HepG2 (cell line): ENCODE data around the gene FOSB. TPM values are rescaled to one million over a fixed set of nuclear protein-coding genes. Genes with fewer than 3 reads are reported as not detected.

Source experiments
- ATAC-seq: fragments of 200-7000 bp; cut with Tn5 transposase; 3 replicates; pipeline ENCODE4 v1.9.1; 2020; ENCODE audit warnings: mild to moderate bottlenecking, moderate library complexity
- BruUV-seq: library from RNA; stranded (reverse); fragments of 400-500 nt; replicated peaks from 2 replicates; lab custom pipeline; 2021; lab: Mats Ljungman, UMichigan
- CTCF ChIA-PET: fragments of 300-600 bp; formaldehyde crosslinking; extraction: SDS; loops from one replicate; lab custom pipeline; 2021; ENCODE audit warnings: low total read pairs, inconsistent platforms, low intra/inter-chr PET ratio; lab: Yijun Ruan, JAX
- POLR2A ChIA-PET: fragments of 350-600 bp; sonication (Branson Sonifier 250); formaldehyde crosslinking; loops from one replicate; lab custom pipeline; 2020; ENCODE audit warnings: antibody characterized with exemption, inconsistent platforms; lab: Yijun Ruan, JAX
- DNase-seq: peaks from one replicate; pipeline ENCODE4 v3.0.0-alpha.2; 2015; ENCODE audit warnings: low spot score
- FAIRE-seq: peaks from 3 replicates; lab custom pipeline; 2011; peaks lifted over from hg19 to GRCh38; lab: Jason Lieb, UNC
- H2AFZ ChIP-seq: one replicate; pipeline ENCODE4 v1.6.1; 2011; ENCODE audit warnings: low read length, inconsistent platforms
- H3K27ac ChIP-seq: fragments of 300-600 bp; 3 replicates; pipeline ENCODE4 v1.8.0; 2011; ENCODE audit warnings: mixed run types, mild to moderate bottlenecking, mixed read lengths, low read length, inconsistent platforms; ENCODE audit not compliant: insufficient read depth; ENCODE audit errors: extremely low read length
- H3K27me3 ChIP-seq, 2 experiments: fragments of 200-600 bp in 1 of 2; 2 replicates in 1 of 2; 3 replicates in 1 of 2; pipeline versions ENCODE4 v1.6.0 to v1.8.0; 2011; ENCODE audit warnings: low read length in 2 of 2, mild to moderate bottlenecking in 2 of 2, moderate library complexity in 2 of 2, inconsistent platforms in 1 of 2; ENCODE audit not compliant: insufficient read depth in 2 of 2, control insufficient read depth in 1 of 2
- H3K36me3 ChIP-seq, 2 experiments: fragments of 200-600 bp in 1 of 2; replicated peaks in 1 of 2; 2 replicates in 1 of 2; 3 replicates in 1 of 2; pipeline versions ENCODE4 v1.5.1 to v1.8.0; 2011; ENCODE audit warnings: low read length in 2 of 2, inconsistent platforms in 1 of 2; ENCODE audit not compliant: insufficient read depth in 2 of 2, control insufficient read depth in 1 of 2
- H3K4me1 ChIP-seq: 2 replicates; pipeline ENCODE4 v1.5.1; 2012; ENCODE audit warnings: low read length, inconsistent platforms; ENCODE audit not compliant: insufficient read depth
- H3K4me2 ChIP-seq: 2 replicates; pipeline ENCODE4 v1.6.0; 2011; ENCODE audit warnings: low read depth, low read length, inconsistent platforms
- H3K4me3 ChIP-seq, 3 experiments: fragments of 200-600 bp in 1 of 3; sonication (generic), shearing (Covaris generic) in 1 of 3; replicated peaks in 1 of 3; 2 replicates each; pipeline ENCODE4 v1.5.1; 2011 to 2016; ENCODE audit warnings: low read length in 3 of 3, inconsistent platforms in 2 of 3, low read depth in 2 of 3, mild to moderate bottlenecking in 2 of 3, control low read depth in 1 of 3, mixed read lengths in 1 of 3; ENCODE audit not compliant: insufficient read depth in 1 of 3
- H3K79me2 ChIP-seq: one replicate; pipeline ENCODE4 v1.6.1; 2011; ENCODE audit warnings: low read length, inconsistent platforms; ENCODE audit not compliant: insufficient read depth
- H3K9ac ChIP-seq: 2 replicates; pipeline ENCODE4 v1.6.0; 2011; ENCODE audit warnings: mild to moderate bottlenecking, low read depth, low read length, inconsistent platforms; ENCODE audit not compliant: insufficient read depth
- H3K9me3 ChIP-seq: 2 replicates; pipeline ENCODE4 v1.5.1; 2012; ENCODE audit warnings: mild to moderate bottlenecking, low read length
- H4K20me1 ChIP-seq: 2 replicates; pipeline ENCODE4 v1.6.0; 2011; ENCODE audit warnings: inconsistent platforms, mild to moderate bottlenecking, low read length, moderate library complexity; ENCODE audit not compliant: insufficient read depth
- CBX2 ChIP-seq, 2 experiments: fragments of 200-600 bp in 1 of 2; sonication (generic); formaldehyde crosslinking in 1 of 2; IDR thresholded peaks; 2 replicates each; pipeline versions ENCODE4 v1.7.0 to v1.8.1; 2018 to 2022; ENCODE audit warnings: low read depth in 2 of 2, low read length in 1 of 2, mild to moderate bottlenecking in 1 of 2, missing genetic modification reagents in 1 of 2
- HOXA7 ChIP-seq: sonication (generic); formaldehyde crosslinking; IDR thresholded peaks from 2 replicates; pipeline ENCODE4 v1.8.1; 2022; ENCODE audit warnings: mild to moderate bottlenecking, missing genetic modification reagents, moderate library complexity
- HOXA9 ChIP-seq: sonication (generic); formaldehyde crosslinking; IDR thresholded peaks from 2 replicates; pipeline ENCODE4 v1.8.1; 2022; ENCODE audit warnings: missing genetic modification reagents, mild to moderate bottlenecking, moderate library complexity, borderline replicate concordance
- IRX3 ChIP-seq: sonication (generic); formaldehyde crosslinking; IDR thresholded peaks from 2 replicates; pipeline ENCODE4 v1.8.1; 2023; ENCODE audit warnings: mild to moderate bottlenecking, low read depth, missing genetic modification reagents, borderline replicate concordance
- NR1H2 ChIP-seq: sonication (generic); formaldehyde crosslinking; IDR thresholded peaks from 2 replicates; pipeline ENCODE4 v1.8.1; 2022; ENCODE audit warnings: low read depth, missing genetic modification reagents, borderline replicate concordance
- POLR2A ChIP-seq, 2 experiments: IDR thresholded peaks; 2 replicates each; pipeline ENCODE4 v1.6.1; 2011; ENCODE audit warnings: low read depth in 2 of 2, low read length in 2 of 2, mild to moderate bottlenecking in 1 of 2, moderate library complexity in 1 of 2; ENCODE audit not compliant: insufficient read depth in 1 of 2
- RNF2 ChIP-seq: fragments of 450-650 bp; conservative IDR thresholded peaks from 2 replicates; pipeline ENCODE4 v1.6.1; 2016; ENCODE audit warnings: low read depth
- ZFP82 ChIP-seq: sonication (generic); formaldehyde crosslinking; IDR thresholded peaks from 2 replicates; pipeline ENCODE4 v1.5.1; 2020; ENCODE audit warnings: mild to moderate bottlenecking, missing genetic modification reagents, borderline replicate concordance
- ZNF678 ChIP-seq: sonication (generic); formaldehyde crosslinking; IDR thresholded peaks from 2 replicates; pipeline ENCODE4 v1.4.0; 2020; ENCODE audit warnings: mild to moderate bottlenecking, missing genetic modification reagents
- WGBS: methylation state at CpG from one replicate; pipeline ENCODE4 v1.1.6; 2017; ENCODE audit warnings: low lambda C conversion rate; 5-methylcytosine and 5-hydroxymethylcytosine counted together
- in situ Hi-C: cut with HindIII; loops from 2 replicates; pipeline ENCODE4 v1.10.0; 2017; ENCODE audit warnings: low pct_unique_long_range_greater_than_20kb; ENCODE audit not compliant: extremely low pct_ligation_motif_present
- intact Hi-C: fragments of 100-400 bp; cut with micrococcal nuclease; formaldehyde crosslinking; loops from one replicate; pipeline ENCODE4 v1.10.0; 2022; ENCODE audit not compliant: unreplicated experiment
- polyA plus RNA-seq, 8 experiments: library from polyadenylated mRNA; depleted of rRNA in 3 of 8; stranded (reverse) in 7 of 8; unstranded in 1 of 8; fragments of >200 nt; fragmentation: Illumina TruSeq in 4 of 8; extraction: Trizol in 4 of 8; gene quantifications; 2 replicates each; pipeline versions ENCODE4 v1.2.1 to v1.2.3, GENCODE V29; 2011 to 2016; ENCODE audit warnings: low read depth in 4 of 8, missing spikeins in 1 of 8, mixed read lengths in 1 of 8; ENCODE audit not compliant: insufficient read depth in 1 of 8
- total RNA-seq, 5 experiments: library from RNA; depleted of rRNA; stranded (reverse); fragments of >200 nt; fragmentation: Illumina TruSeq; extraction: Trizol; gene quantifications; 2 replicates each; pipeline ENCODE4 v1.2.3, GENCODE V29; 2016; ENCODE audit warnings: low read depth in 1 of 5
- TF ChIP-seq, protein P1 (sequence below), 2 experiments: fragments of 450-650 bp in 1 of 2; sonication (generic) in 1 of 2; formaldehyde crosslinking; IDR thresholded peaks; 2 replicates each; pipeline versions ENCODE4 v1.5.0 to v1.8.0; 2020 to 2022; ENCODE audit warnings: mild to moderate bottlenecking in 1 of 2, missing genetic modification reagents in 1 of 2
- TF ChIP-seq, protein P2 (sequence below): sonication (generic); formaldehyde crosslinking; IDR thresholded peaks from 2 replicates; pipeline ENCODE4 v1.9.0; 2021; ENCODE audit warnings: missing genetic modification reagents, borderline replicate concordance
- TF ChIP-seq, protein P3 (sequence below): sonication (generic); formaldehyde crosslinking; IDR thresholded peaks from 2 replicates; pipeline ENCODE4 v1.8.0; 2022; ENCODE audit warnings: missing genetic modification reagents, mild to moderate bottlenecking, moderate library complexity, borderline replicate concordance
- TF ChIP-seq, protein P4 (sequence below): sonication (generic); formaldehyde crosslinking; IDR thresholded peaks from 2 replicates; pipeline ENCODE4 v1.5.1; 2020; ENCODE audit warnings: missing genetic modification reagents, mild to moderate bottlenecking, borderline replicate concordance

FOSB gene
- total and polyA plus RNA-seq, 2 of the 13 experiments (the other 11 are each of a cell fraction or from before 2014, with no cell fraction given) = 2.8 to 6.0 TPM

DNA sequence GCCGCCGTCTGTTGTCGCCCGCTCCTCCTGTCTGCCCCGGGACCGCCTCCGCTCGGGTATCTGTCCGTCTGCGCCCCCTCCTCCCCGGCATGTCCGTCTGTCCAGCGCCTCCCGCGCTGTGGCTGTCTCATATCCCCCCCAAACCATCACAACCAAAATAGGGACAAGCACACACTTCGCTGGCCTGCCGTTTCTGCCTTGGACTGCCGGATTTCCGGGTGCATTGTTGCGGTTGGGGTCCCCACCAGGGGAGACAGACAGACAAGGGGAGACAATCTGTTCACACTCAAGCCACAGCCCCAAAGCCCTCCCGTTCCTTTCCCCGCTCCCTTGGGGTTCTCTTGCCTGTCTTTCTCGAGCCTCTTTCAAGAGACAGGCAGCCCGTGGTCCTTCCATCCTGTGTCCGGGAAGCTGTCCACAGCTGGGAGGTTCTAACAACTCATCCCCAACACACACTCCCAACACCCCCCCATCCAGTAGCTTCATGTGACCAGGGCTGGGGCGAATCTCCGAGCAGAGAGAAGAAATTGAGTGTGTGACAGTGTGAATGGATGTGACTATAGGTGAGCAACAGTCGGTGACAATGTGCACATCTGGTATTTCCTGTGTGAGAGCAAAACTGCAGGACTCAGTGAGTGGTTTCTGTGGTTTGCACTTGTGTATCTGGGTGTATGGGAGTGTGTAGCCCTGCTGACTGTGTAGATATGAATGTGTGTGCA lies 16.5 kb upstream of the FOSB start:
- WGBS = 5% methylated on average over 7 of the region's 28 CpGs
- H4K20me1 ChIP-seq = no peaks in the 10 kb centered on the region
- H3K4me3 ChIP-seq = peak overlapping the region; percentile 44 to 73 (median 65); a peak in 5 of 6 replicates
- peak overlapping the region; percentile 29 for H3K27ac ChIP-seq
- TF ChIP-seq HOXA9 (CRISPR knock-in tag) = 0 out of 2 replicates have a peak, but pooled peaks have one; percentile 49
- peak; percentile 63; the same call in 1 of the 2 replicates for TF ChIP-seq CBX2 (IDR thresholded peaks at IDR 0.05; ENCODE audit: low read depth, low read length)
- TF ChIP-seq CBX2 (CRISPR knock-in tag; IDR thresholded peaks at IDR 0.05; ENCODE audit: low read depth) = no peak
- TF ChIP-seq RNF2 = peak; percentile 55; the same call in 1 of the 2 replicates
- TF ChIP-seq, protein P1, sequence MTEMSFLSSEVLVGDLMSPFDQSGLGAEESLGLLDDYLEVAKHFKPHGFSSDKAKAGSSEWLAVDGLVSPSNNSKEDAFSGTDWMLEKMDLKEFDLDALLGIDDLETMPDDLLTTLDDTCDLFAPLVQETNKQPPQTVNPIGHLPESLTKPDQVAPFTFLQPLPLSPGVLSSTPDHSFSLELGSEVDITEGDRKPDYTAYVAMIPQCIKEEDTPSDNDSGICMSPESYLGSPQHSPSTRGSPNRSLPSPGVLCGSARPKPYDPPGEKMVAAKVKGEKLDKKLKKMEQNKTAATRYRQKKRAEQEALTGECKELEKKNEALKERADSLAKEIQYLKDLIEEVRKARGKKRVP (CRISPR knock-in tag; IDR thresholded peaks at IDR 0.05) = 0 out of 4 replicates have a peak, but pooled peaks of 1 of the 2 experiments have one; percentile 13
- TF ChIP-seq, protein P2, sequence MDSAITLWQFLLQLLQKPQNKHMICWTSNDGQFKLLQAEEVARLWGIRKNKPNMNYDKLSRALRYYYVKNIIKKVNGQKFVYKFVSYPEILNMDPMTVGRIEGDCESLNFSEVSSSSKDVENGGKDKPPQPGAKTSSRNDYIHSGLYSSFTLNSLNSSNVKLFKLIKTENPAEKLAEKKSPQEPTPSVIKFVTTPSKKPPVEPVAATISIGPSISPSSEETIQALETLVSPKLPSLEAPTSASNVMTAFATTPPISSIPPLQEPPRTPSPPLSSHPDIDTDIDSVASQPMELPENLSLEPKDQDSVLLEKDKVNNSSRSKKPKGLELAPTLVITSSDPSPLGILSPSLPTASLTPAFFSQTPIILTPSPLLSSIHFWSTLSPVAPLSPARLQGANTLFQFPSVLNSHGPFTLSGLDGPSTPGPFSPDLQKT (CRISPR knock-in tag) = no peak
- 0 out of 2 replicates have a peak, but pooled peaks have one; percentile 36 for TF ChIP-seq ZNF678 (CRISPR knock-in tag)
- peak in 1 of 2 experiments; percentile 36; a peak in 2 of 4 replicates for TF ChIP-seq POLR2A (IDR thresholded peaks at IDR 0.05; ENCODE audit: insufficient read depth in 1 of 2, low read depth in 2 of 2, low read length in 2 of 2)
- TF ChIP-seq, protein P3, sequence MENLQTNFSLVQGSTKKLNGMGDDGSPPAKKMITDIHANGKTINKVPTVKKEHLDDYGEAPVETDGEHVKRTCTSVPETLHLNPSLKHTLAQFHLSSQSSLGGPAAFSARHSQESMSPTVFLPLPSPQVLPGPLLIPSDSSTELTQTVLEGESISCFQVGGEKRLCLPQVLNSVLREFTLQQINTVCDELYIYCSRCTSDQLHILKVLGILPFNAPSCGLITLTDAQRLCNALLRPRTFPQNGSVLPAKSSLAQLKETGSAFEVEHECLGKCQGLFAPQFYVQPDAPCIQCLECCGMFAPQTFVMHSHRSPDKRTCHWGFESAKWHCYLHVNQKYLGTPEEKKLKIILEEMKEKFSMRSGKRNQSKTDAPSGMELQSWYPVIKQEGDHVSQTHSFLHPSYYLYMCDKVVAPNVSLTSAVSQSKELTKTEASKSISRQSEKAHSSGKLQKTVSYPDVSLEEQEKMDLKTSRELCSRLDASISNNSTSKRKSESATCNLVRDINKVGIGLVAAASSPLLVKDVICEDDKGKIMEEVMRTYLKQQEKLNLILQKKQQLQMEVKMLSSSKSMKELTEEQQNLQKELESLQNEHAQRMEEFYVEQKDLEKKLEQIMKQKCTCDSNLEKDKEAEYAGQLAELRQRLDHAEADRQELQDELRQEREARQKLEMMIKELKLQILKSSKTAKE (CRISPR knock-in tag) = 0 out of 2 replicates have a peak, but pooled peaks have one; percentile 18
- no peak for TF ChIP-seq NR1H2 (CRISPR knock-in tag)
- TF ChIP-seq HOXA7 = 0 out of 2 replicates have a peak, but pooled peaks have one; percentile 38
- TF ChIP-seq ZFP82 (CRISPR knock-in tag) = no peak
- TF ChIP-seq, protein P4, sequence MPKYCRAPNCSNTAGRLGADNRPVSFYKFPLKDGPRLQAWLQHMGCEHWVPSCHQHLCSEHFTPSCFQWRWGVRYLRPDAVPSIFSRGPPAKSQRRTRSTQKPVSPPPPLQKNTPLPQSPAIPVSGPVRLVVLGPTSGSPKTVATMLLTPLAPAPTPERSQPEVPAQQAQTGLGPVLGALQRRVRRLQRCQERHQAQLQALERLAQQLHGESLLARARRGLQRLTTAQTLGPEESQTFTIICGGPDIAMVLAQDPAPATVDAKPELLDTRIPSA (CRISPR knock-in tag) = no peak
- TF ChIP-seq IRX3 (CRISPR knock-in tag) = no peak
- H3K27me3 ChIP-seq = peaks cover 0 to 8% of the 10 kb centered on the region in 2 experiments; a peak in 4 of 5 replicates
- ChIA-PET POLR2A (interaction anchor here (2.9 kb wide), 1 partner anchor 18 kb away, joined by 8 read pairs; no protein-coding TSS in a partner anchor), CTCF (no interaction called here)
- intact Hi-C loops = no loop called here
- no TSS peak for BruUV-seq
- H3K9me3 ChIP-seq = no peaks in the 10 kb centered on the region
- peak overlapping the region; percentile 88 for H3K9ac ChIP-seq
- no peak for DNase-seq
- H3K4me2 ChIP-seq = peak overlapping the region; percentile 94
- no peaks in the 10 kb centered on the region for H3K79me2 ChIP-seq
- H2AFZ ChIP-seq = no peak overlapping the region
- in situ Hi-C loops = no loop called here
- no peaks in the 10 kb centered on the region for H3K36me3 ChIP-seq
- H3K4me1 ChIP-seq = peaks cover 96% of the 10 kb centered on the region
- FAIRE-seq = no peak
- no peak for ATAC-seq
